NCI-H146 (cell line): ENCODE results near the gene POU2AF2.

Experiments
- DNase-seq: peaks from one replicate; lab custom pipeline; 2025; lab: John Stamatoyannopoulos, UW

The POU2AF2 gene

GRCh38 chr11:111331711-111332479, 86.4 kb downstream of the POU2AF2 start:
- no peak for DNase-seq

- DNase-seq: peak; percentile 88
Measured at GRCh38 chr11:111334532-111335502, 89.3 kb downstream of the POU2AF2 start.

DNA sequence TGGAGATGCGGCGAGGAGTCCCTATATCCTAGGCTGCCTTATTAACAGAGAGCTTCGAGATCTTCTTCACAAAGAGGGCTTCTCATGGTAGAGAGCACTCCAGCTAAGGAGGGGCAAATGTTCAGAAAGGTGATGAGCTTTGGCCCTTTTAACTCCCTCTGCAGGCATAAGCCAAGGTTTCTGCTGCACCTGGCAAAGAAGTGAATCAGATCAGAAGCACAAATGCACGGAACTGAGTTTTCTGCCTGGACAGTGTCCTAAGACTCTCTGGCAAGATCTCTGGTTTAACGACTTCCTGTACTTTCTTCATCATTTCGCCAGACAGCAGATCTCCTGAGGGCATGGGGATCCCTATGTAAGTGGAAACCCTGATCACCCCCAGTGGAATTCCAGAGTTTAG, 90.0 kb downstream of the POU2AF2 start:
- no peak for DNase-seq
